SU-DHL-6 (cell line): Measurements from ENCODE around the gene UBA6.
"Not testable (repeated sequence)": the region's sequence is repeated elsewhere in the genome, so short reads cannot be mapped to it uniquely, and the experiment has no call there.

Experiments used
- H2AFZ ChIP-seq: fragments of 200-600 bp; sonication (generic); 2 replicates; pipeline ENCODE4 v1.6.1; 2014; ENCODE audit warnings: low read depth, mild to moderate bottlenecking, moderate library complexity, mixed read lengths, antibody characterized with exemption, low read length; ENCODE audit not compliant: severe bottlenecking
- H3F3A ChIP-seq: fragments of 200-600 bp; shearing (Covaris generic); 2 replicates; pipeline ENCODE4 v1.6.0; 2016; ENCODE audit warnings: antibody characterized with exemption, mild to moderate bottlenecking; ENCODE audit not compliant: insufficient read depth
- H3K27ac ChIP-seq: fragments of 200-600 bp; sonication (generic); 2 replicates; pipeline ENCODE4 v1.5.1; 2016; ENCODE audit warnings: low read depth, mild to moderate bottlenecking, low read length, moderate library complexity, mixed read lengths
- H3K27me3 ChIP-seq: fragments of 200-600 bp; sonication (generic), shearing (Covaris generic); 2 replicates; pipeline ENCODE4 v1.6.0; 2014; ENCODE audit warnings: mild to moderate bottlenecking, low read length
- H3K36me3 ChIP-seq: fragments of 200-600 bp; sonication (generic); 2 replicates; pipeline ENCODE4 v1.6.1; 2014; ENCODE audit warnings: mild to moderate bottlenecking, low read length, mixed read lengths
- H3K4me2 ChIP-seq: fragments of 300-600, 200-600 bp; shearing (Covaris generic), sonication (generic); 2 replicates; pipeline ENCODE4 v1.6.0; 2014; ENCODE audit warnings: low read length, low read depth, mild to moderate bottlenecking; ENCODE audit not compliant: poor library complexity, severe bottlenecking
- H3K4me3 ChIP-seq: fragments of 200-600 bp; sonication (generic); 2 replicates; pipeline ENCODE4 v1.5.1; 2014; ENCODE audit warnings: antibody characterized with exemption, low read length, mild to moderate bottlenecking, mixed read lengths; ENCODE audit not compliant: insufficient read depth, poor library complexity, severe bottlenecking
- H3K79me2 ChIP-seq: fragments of 200-600 bp; sonication (generic); 2 replicates; pipeline ENCODE4 v1.6.1; 2014; ENCODE audit warnings: mild to moderate bottlenecking, low read length, moderate library complexity; ENCODE audit not compliant: insufficient read depth
- H3K9ac ChIP-seq: fragments of 200-600 bp; sonication (generic); 2 replicates; pipeline ENCODE4 v1.7.0; 2014; ENCODE audit warnings: mild to moderate bottlenecking, low read length
- H3K9me2 ChIP-seq: fragments of 200-600 bp; sonication (generic); replicated peaks from 2 replicates; pipeline ENCODE4 v1.6.1; 2014; ENCODE audit warnings: low read length; ENCODE audit not compliant: insufficient read depth
- H3K9me3 ChIP-seq: fragments of 200-600 bp; sonication (generic); 2 replicates; pipeline ENCODE4 v1.6.1; 2014; ENCODE audit warnings: low read length, mixed read lengths; ENCODE audit not compliant: insufficient read depth
- H4K20me1 ChIP-seq: fragments of 200-600 bp; sonication (generic); 2 replicates; pipeline ENCODE4 v1.6.1; 2014; ENCODE audit warnings: low read depth, mild to moderate bottlenecking, antibody characterized with exemption, low read length, moderate library complexity, mixed read lengths
- EZH2phosphoT487 ChIP-seq: fragments of 200-600 bp; sonication (generic), shearing (Covaris generic); conservative IDR thresholded peaks from 2 replicates; pipeline ENCODE4 v1.6.1; 2018; ENCODE audit warnings: mild to moderate bottlenecking, antibody characterized with exemption, low read length, moderate library complexity, mixed read lengths
- TF ChIP-seq, protein P1 (sequence below): fragments of 200-600 bp; sonication (generic); IDR thresholded peaks from one replicate; pipeline ENCODE4 v1.5.1; 2017; ENCODE audit warnings: antibody characterized with exemption, mild to moderate bottlenecking, low read length, moderate library complexity; ENCODE audit not compliant: insufficient read depth, poor library complexity, severe bottlenecking

The UBA6 gene

GRCh38 chr4:67736262-67736661 is 35.3 kb upstream of the UBA6 start:
- Histone ChIP-seq H3F3A (no peaks in the 10 kb centered on the region), H4K20me1 (no peaks in the 10 kb centered on the region), H3K36me3 (no peaks in the 10 kb centered on the region), H3K27me3 (no peaks in the 10 kb centered on the region), H3K9me3 (no peaks in the 10 kb centered on the region), H3K9me2 (no peaks in the 10 kb centered on the region), H3K9ac (no peak overlapping the region), H3K4me3 (no peak overlapping the region), H3K27ac (no peak overlapping the region), H2AFZ (no peak overlapping the region), H3K4me2 (no peak overlapping the region), H3K79me2 (no peaks in the 10 kb centered on the region)
- TF ChIP-seq, protein P1, sequence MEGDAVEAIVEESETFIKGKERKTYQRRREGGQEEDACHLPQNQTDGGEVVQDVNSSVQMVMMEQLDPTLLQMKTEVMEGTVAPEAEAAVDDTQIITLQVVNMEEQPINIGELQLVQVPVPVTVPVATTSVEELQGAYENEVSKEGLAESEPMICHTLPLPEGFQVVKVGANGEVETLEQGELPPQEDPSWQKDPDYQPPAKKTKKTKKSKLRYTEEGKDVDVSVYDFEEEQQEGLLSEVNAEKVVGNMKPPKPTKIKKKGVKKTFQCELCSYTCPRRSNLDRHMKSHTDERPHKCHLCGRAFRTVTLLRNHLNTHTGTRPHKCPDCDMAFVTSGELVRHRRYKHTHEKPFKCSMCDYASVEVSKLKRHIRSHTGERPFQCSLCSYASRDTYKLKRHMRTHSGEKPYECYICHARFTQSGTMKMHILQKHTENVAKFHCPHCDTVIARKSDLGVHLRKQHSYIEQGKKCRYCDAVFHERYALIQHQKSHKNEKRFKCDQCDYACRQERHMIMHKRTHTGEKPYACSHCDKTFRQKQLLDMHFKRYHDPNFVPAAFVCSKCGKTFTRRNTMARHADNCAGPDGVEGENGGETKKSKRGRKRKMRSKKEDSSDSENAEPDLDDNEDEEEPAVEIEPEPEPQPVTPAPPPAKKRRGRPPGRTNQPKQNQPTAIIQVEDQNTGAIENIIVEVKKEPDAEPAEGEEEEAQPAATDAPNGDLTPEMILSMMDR, result no peak
- TF ChIP-seq EZH2phosphoT487, result no peak

GRCh38 chr4:67735325-67735724 is 34.4 kb upstream of the UBA6 start:
- H3K9me2 ChIP-seq, result no peaks in the 10 kb centered on the region
- TF ChIP-seq, protein P1, result no peak
- no peak for TF ChIP-seq EZH2phosphoT487
- no peak overlapping the region for H3K4me3 ChIP-seq
- no peak overlapping the region for H3K27ac ChIP-seq
- no peaks in the 10 kb centered on the region for H3K27me3 ChIP-seq
- no peaks in the 10 kb centered on the region for H3K79me2 ChIP-seq
- no peaks in the 10 kb centered on the region for H3K36me3 ChIP-seq
- no peak overlapping the region for H3K4me2 ChIP-seq
- no peak overlapping the region for H3K9ac ChIP-seq
- no peaks in the 10 kb centered on the region for H4K20me1 ChIP-seq
- H3K9me3 ChIP-seq, result no peaks in the 10 kb centered on the region
- H2AFZ ChIP-seq, result no peak overlapping the region
- H3F3A ChIP-seq, result no peaks in the 10 kb centered on the region

- H3K27ac ChIP-seq, H3K9ac ChIP-seq, H3K27me3 ChIP-seq, H3K36me3 ChIP-seq, H3K9me3 ChIP-seq, H3K79me2 ChIP-seq, H3F3A ChIP-seq, H4K20me1 ChIP-seq, H3K4me2 ChIP-seq, H3K4me3 ChIP-seq, H3K9me2 ChIP-seq, H2AFZ ChIP-seq: not testable (repeated sequence)
These were observed 29.6 kb upstream of the UBA6 start for GRCh38 chr4:67730511-67730910.

- Histone ChIP-seq H3K9ac (no peak overlapping the region), H3K79me2 (no peaks in the 10 kb centered on the region), H3F3A (no peaks in the 10 kb centered on the region), H4K20me1 (no peaks in the 10 kb centered on the region), H3K27me3 (no peaks in the 10 kb centered on the region), H3K9me2 (no peaks in the 10 kb centered on the region), H2AFZ (no peak overlapping the region), H3K4me3 (no peak overlapping the region), H3K9me3 (no peaks in the 10 kb centered on the region), H3K36me3 (no peaks in the 10 kb centered on the region), H3K27ac (no peak overlapping the region), H3K4me2 (no peak overlapping the region)
- TF ChIP-seq, protein P1, result no peak
- TF ChIP-seq EZH2phosphoT487, result no peak
These were observed 26.3 kb upstream of the UBA6 start for GRCh38 chr4:67727124-67727850.
